PC-3 (cell line): ENCODE measurements around the gene TPH1.

Source experiments
- EZH2 ChIP-seq: fragments of 300-600 bp; sonication (generic); IDR thresholded peaks from one replicate; pipeline ENCODE4 v1.6.1; 2017; ENCODE audit warnings: antibody characterized with exemption, mild to moderate bottlenecking, low read length; ENCODE audit not compliant: unreplicated experiment
- TF ChIP-seq, protein P1 (sequence below): fragments of 300-600 bp; sonication (generic); conservative IDR thresholded peaks from 2 replicates; pipeline ENCODE4 v1.5.1; 2017; ENCODE audit warnings: antibody characterized with exemption, low read depth, mild to moderate bottlenecking, low read length

DNA sequence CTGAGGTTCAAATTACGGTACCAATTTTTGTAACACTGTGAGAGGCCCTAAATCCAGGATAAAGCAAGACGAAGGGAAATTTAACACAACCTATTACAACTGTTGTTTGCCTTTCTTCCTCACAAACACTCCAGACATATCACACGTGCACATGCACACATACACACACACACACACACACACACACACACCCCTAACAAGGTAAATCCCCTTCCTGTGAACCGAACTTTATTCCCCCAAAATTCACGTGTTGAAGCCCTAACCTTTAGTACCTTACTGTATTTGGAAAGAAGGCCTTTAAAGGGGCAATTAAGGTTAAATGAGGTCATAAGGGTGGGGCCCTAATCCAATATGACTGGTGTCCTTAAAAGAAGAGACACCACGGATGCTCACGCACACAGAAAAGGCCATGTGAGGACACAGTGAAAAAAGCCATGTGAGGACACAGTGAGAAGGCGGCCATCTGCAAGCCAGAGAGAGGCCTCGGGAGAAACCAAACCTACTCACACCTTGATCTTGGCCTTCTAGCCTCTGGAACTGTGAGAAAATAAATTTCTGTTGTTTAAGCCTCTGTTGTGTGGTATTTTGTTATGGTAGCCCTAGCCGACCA is 35.0 kb downstream of the TPH1 start:
- TF ChIP-seq, protein P1, sequence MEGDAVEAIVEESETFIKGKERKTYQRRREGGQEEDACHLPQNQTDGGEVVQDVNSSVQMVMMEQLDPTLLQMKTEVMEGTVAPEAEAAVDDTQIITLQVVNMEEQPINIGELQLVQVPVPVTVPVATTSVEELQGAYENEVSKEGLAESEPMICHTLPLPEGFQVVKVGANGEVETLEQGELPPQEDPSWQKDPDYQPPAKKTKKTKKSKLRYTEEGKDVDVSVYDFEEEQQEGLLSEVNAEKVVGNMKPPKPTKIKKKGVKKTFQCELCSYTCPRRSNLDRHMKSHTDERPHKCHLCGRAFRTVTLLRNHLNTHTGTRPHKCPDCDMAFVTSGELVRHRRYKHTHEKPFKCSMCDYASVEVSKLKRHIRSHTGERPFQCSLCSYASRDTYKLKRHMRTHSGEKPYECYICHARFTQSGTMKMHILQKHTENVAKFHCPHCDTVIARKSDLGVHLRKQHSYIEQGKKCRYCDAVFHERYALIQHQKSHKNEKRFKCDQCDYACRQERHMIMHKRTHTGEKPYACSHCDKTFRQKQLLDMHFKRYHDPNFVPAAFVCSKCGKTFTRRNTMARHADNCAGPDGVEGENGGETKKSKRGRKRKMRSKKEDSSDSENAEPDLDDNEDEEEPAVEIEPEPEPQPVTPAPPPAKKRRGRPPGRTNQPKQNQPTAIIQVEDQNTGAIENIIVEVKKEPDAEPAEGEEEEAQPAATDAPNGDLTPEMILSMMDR = no peak
- TF ChIP-seq EZH2 = no peak
